SK-N-SH treated with all-trans-retinoic acid at 6 μM for 48 hours (cell line): Measurements from ENCODE around the gene SPATA25.

Experiments used
- ATAC-seq: fragments of 200-7000 bp; cut with Tn5 transposase; 3 replicates; pipeline ENCODE4 v1.9.1; 2020; ENCODE audit warnings: mild to moderate bottlenecking, moderate library complexity
- BACH2 ChIP-seq: fragments of 250-450 bp; sonication (Bioruptor Pico); IDR thresholded peaks from 2 replicates; pipeline ENCODE4 v1.9.0; 2021; ENCODE audit warnings: mild to moderate bottlenecking, borderline replicate concordance
- CREB5 ChIP-seq: fragments of 250-450 bp; sonication (Bioruptor Pico); IDR thresholded peaks from 2 replicates; pipeline ENCODE4 v1.5.1; 2020; ENCODE audit warnings: low read depth, mild to moderate bottlenecking, moderate library complexity
- CSDC2 ChIP-seq: fragments of 250-450 bp; sonication (Bioruptor Pico); IDR thresholded peaks from 2 replicates; pipeline ENCODE4 v1.5.0; 2020; ENCODE audit warnings: mild to moderate bottlenecking, moderate library complexity
- CSRNP3 ChIP-seq: fragments of 250-450 bp; sonication (Bioruptor Pico); IDR thresholded peaks from 2 replicates; pipeline ENCODE4 v1.5.1; 2021; ENCODE audit warnings: mild to moderate bottlenecking, moderate library complexity
- ESRRG ChIP-seq: fragments of 250-450 bp; sonication (Bioruptor Pico); IDR thresholded peaks from 2 replicates; pipeline ENCODE4 v1.6.1; 2021; ENCODE audit warnings: mild to moderate bottlenecking
- GLIS3 ChIP-seq: fragments of 250-450 bp; sonication (Bioruptor Pico); IDR thresholded peaks from 2 replicates; pipeline ENCODE4 v1.5.0; 2020; ENCODE audit warnings: mild to moderate bottlenecking, moderate library complexity
- ISL1 ChIP-seq: fragments of 250-450 bp; sonication (Bioruptor Pico); IDR thresholded peaks from 2 replicates; pipeline ENCODE4 v2.1.2; 2022; ENCODE audit warnings: mild to moderate bottlenecking, moderate library complexity
- OSR1 ChIP-seq: fragments of 250-450 bp; sonication (Bioruptor Pico); IDR thresholded peaks from 2 replicates; pipeline ENCODE4 v1.8.0; 2022; ENCODE audit warnings: moderate library complexity, mild to moderate bottlenecking, inconsistent platforms
- PATZ1 ChIP-seq: fragments of 250-450 bp; sonication (Bioruptor Pico); IDR thresholded peaks from 2 replicates; pipeline ENCODE4 v1.8.0; 2020; ENCODE audit warnings: mild to moderate bottlenecking, moderate library complexity, borderline replicate concordance
- POU6F1 ChIP-seq: fragments of 250-450 bp; sonication (Bioruptor Pico); IDR thresholded peaks from 2 replicates; pipeline ENCODE4 v1.8.0; 2021; ENCODE audit warnings: low read depth, mild to moderate bottlenecking, moderate library complexity, borderline replicate concordance
- TSHZ2 ChIP-seq: fragments of 250-450 bp; sonication (Bioruptor Pico); IDR thresholded peaks from 2 replicates; pipeline ENCODE4 v1.5.0; 2020; ENCODE audit warnings: mild to moderate bottlenecking, moderate library complexity
- ZC3H10 ChIP-seq: fragments of 250-450 bp; sonication (Bioruptor Pico); IDR thresholded peaks from 2 replicates; pipeline ENCODE4 v1.5.1; 2021; ENCODE audit warnings: mild to moderate bottlenecking, moderate library complexity
- ZFP3 ChIP-seq: fragments of 250-450 bp; sonication (Bioruptor Pico); IDR thresholded peaks from 2 replicates; pipeline ENCODE4 v1.5.0; 2020; ENCODE audit warnings: mild to moderate bottlenecking, moderate library complexity
- ZFP30 ChIP-seq: fragments of 450-650 bp; formaldehyde crosslinking; IDR thresholded peaks from 2 replicates; pipeline ENCODE4 v1.5.0; 2022; ENCODE audit warnings: mild to moderate bottlenecking, moderate library complexity
- ZNF70 ChIP-seq: fragments of 450-650 bp; formaldehyde crosslinking; IDR thresholded peaks from 2 replicates; pipeline ENCODE4 v1.5.0; 2020; ENCODE audit warnings: mild to moderate bottlenecking, moderate library complexity
- ZNF8 ChIP-seq: fragments of 450-650 bp; formaldehyde crosslinking; IDR thresholded peaks from 2 replicates; pipeline ENCODE4 v1.5.0; 2020; ENCODE audit warnings: mild to moderate bottlenecking, moderate library complexity

SPATA25 gene

GRCh38 chr20:45926731-45927070 is 39.3 kb upstream of the SPATA25 start (continued):
- no peak for TF ChIP-seq CREB5

- no peak for TF ChIP-seq ZFP30 (CRISPR knock-in tag)
- ATAC-seq, result no peak
Measured at GRCh38 chr20:45925821-45926506, 38.5 kb upstream of the SPATA25 start.

GRCh38 chr20:45924391-45925261 is 37.2 kb upstream of the SPATA25 start:
- no peak; the same call in 2 of the 3 replicates for ATAC-seq
- TF ChIP-seq POU6F1 (no peak), ZNF70 (CRISPR knock-in tag) (no peak), ESRRG (CRISPR knock-in tag) (no peak), ZFP3 (CRISPR knock-in tag) (no peak), CSDC2 (no peak), BACH2 (CRISPR knock-in tag) (no peak), GLIS3 (CRISPR knock-in tag) (no peak), CSRNP3 (CRISPR knock-in tag) (no peak), PATZ1 (CRISPR knock-in tag) (no peak), OSR1 (no peak), CREB5 (no peak), ZC3H10 (CRISPR knock-in tag) (no peak)
- TF ChIP-seq, all 23 proteins: peak for 0

- no peak for ATAC-seq
- TF ChIP-seq CSRNP3 (CRISPR knock-in tag), result no peak
- TF ChIP-seq ISL1 (CRISPR knock-in tag), result no peak
- TF ChIP-seq CSDC2, result no peak
- TF ChIP-seq BACH2 (CRISPR knock-in tag), result no peak
- no peak for TF ChIP-seq ZNF8
- TF ChIP-seq TSHZ2, result no peak
- TF ChIP-seq, all 23 proteins: peak for 0
Measured at GRCh38 chr20:45921337-45922189, 34.1 kb upstream of the SPATA25 start.
